Tibial artery (tissue), 4 donors: ENCODE results near the gene POU2F1.

Experiments
- DNase-seq, 2 donors: peaks; one replicate each; pipeline ENCODE4 v3.0.0-alpha.2; 2019
- H3K27ac ChIP-seq, 2 donors: fragments of 200-600 bp; sonication (generic) in 1 of 2; 1 replicate in 1 of 2; 2 replicates in 1 of 2; pipeline ENCODE4 v1.5.1; 2018 to 2019; ENCODE audit warnings: mild to moderate bottlenecking in 1 of 2
- H3K27me3 ChIP-seq, 2 donors: fragments of 200-600 bp; sonication (generic) in 1 of 2; one replicate each; pipeline versions ENCODE4 v1.5.1 to v1.6.0; 2016 to 2019
- H3K36me3 ChIP-seq, 3 donors: fragments of 200-600 bp; sonication (generic) in 2 of 3; one replicate each; pipeline ENCODE4 v1.5.1; 2016 to 2019; ENCODE audit warnings: mild to moderate bottlenecking in 2 of 3
- H3K4me1 ChIP-seq, 4 donors: fragments of 200-600 bp; sonication (generic) in 2 of 4; 1 replicate in 3 of 4; 2 replicates in 1 of 4; pipeline ENCODE4 v1.5.1; 2016 to 2019
- H3K4me3 ChIP-seq, 2 donors: fragments of 200-600 bp; sonication (generic) in 1 of 2; 1 replicate in 1 of 2; 2 replicates in 1 of 2; pipeline ENCODE4 v1.5.1; 2018 to 2019; ENCODE audit warnings: mild to moderate bottlenecking in 2 of 2
- H3K9me3 ChIP-seq, 3 donors: fragments of 200-600 bp; sonication (generic) in 1 of 3; one replicate each; pipeline ENCODE4 v1.5.1; 2016 to 2019
- CTCF ChIP-seq, 2 experiments: fragments of 200-600 bp in 1 of 2; fragments of 450-650 bp in 1 of 2; IDR thresholded peaks; one replicate each; pipeline ENCODE4 v1.5.1; 2017 to 2019; ENCODE audit warnings: antibody characterized with exemption in 2 of 2, mild to moderate bottlenecking in 1 of 2, moderate library complexity in 1 of 2
- intact Hi-C: fragments of 100-400 bp; cut with DNase I; formaldehyde crosslinking; loops from one replicate; pipeline ENCODE4 v1.15.0; 2023; ENCODE audit warnings: low total_unique reads

POU2F1 gene

GRCh38 chr1:167212025-167212424 lies 8.7 kb upstream of the POU2F1 start:
- no peaks in the 10 kb centered on the region for H3K27me3 ChIP-seq
- no peak overlapping the region for H3K27ac ChIP-seq
- intact Hi-C loops = no loop called here
- H3K9me3 ChIP-seq = peaks cover 0 to 5% (median 0%) of the 10 kb centered on the region in 3 donors
- no peaks in the 10 kb centered on the region for H3K36me3 ChIP-seq
- no peaks in the 10 kb centered on the region for H3K4me1 ChIP-seq
- no peak overlapping the region for H3K4me3 ChIP-seq
- no peak for TF ChIP-seq CTCF (IDR thresholded peaks at IDR 0.05)
- DNase-seq = no peak

- no peaks in the 10 kb centered on the region for H3K27me3 ChIP-seq
- H3K36me3 ChIP-seq = no peaks in the 10 kb centered on the region
- peaks cover 0 to 8% (median 1%) of the 10 kb centered on the region in 4 donors for H3K4me1 ChIP-seq
- no peak overlapping the region for H3K27ac ChIP-seq
- no peaks in the 10 kb centered on the region for H3K9me3 ChIP-seq
- TF ChIP-seq CTCF (IDR thresholded peaks at IDR 0.05) = no peak
- no peak overlapping the region for H3K4me3 ChIP-seq
- DNase-seq = no peak
- intact Hi-C loops = no loop called here
Measured at GRCh38 chr1:167216809-167217208, 3.9 kb upstream of the POU2F1 start.

GRCh38 chr1:167219194-167219593 lies 1.5 kb upstream of the POU2F1 start:
- Histone ChIP-seq H3K4me3 (peak overlapping the region; percentile 93 to 94), H3K27ac (peak overlapping the region; percentile 73 to 88), H3K9me3 (no peaks in the 10 kb centered on the region), H3K36me3 (no peaks in the 10 kb centered on the region), H3K27me3 (no peaks in the 10 kb centered on the region), H3K4me1 (peaks cover 0 to 28% (median 11%) of the 10 kb centered on the region in 4 donors)
- intact Hi-C loops = no loop called here
- TF ChIP-seq CTCF (IDR thresholded peaks at IDR 0.05) = no peak
- DNase-seq = no peak

- intact Hi-C loops = loop anchor here (10.0 kb wide), 1 partner anchor 155 kb away; no protein-coding TSS in a partner anchor
- H3K9me3 ChIP-seq = no peaks in the 10 kb centered on the region
- peaks cover 0 to 30% (median 11%) of the 10 kb centered on the region in 4 donors for H3K4me1 ChIP-seq
- no peak for TF ChIP-seq CTCF (IDR thresholded peaks at IDR 0.05)
- no peaks in the 10 kb centered on the region for H3K36me3 ChIP-seq
- H3K27me3 ChIP-seq = no peaks in the 10 kb centered on the region
- peak overlapping the region; percentile 73 to 88 for H3K27ac ChIP-seq
- peak overlapping the region; percentile 93 to 94 for H3K4me3 ChIP-seq
- DNase-seq = peak; percentile 82 to 83
Measured at GRCh38 chr1:167219646-167220536, 795 bp upstream of the POU2F1 start.

GRCh38 chr1:167221126-167221737 lies 546 bp downstream of the POU2F1 start:
- H3K36me3 ChIP-seq = no peaks in the 10 kb centered on the region
- intact Hi-C loops = loop anchor here (10.0 kb wide), 1 partner anchor 156 kb away; no protein-coding TSS in a partner anchor
- H3K4me1 ChIP-seq = peaks cover 0 to 36% (median 11%) of the 10 kb centered on the region in 4 donors
- no peaks in the 10 kb centered on the region for H3K27me3 ChIP-seq
- no peak for TF ChIP-seq CTCF (IDR thresholded peaks at IDR 0.05)
- DNase-seq = peak; percentile 22 to 65
- no peaks in the 10 kb centered on the region for H3K9me3 ChIP-seq
- H3K4me3 ChIP-seq = peak overlapping the region; percentile 93 to 94
- H3K27ac ChIP-seq = peak overlapping the region; percentile 95 to 99
